Measurements from ENCODE around the gene RNF207. TPM values are rescaled to one million over a fixed set of nuclear protein-coding genes. Genes with fewer than 3 reads are reported as not detected.

Gene RNF207
- total and polyA plus RNA-seq, 2 donors = 3.0 to 18.8 TPM

- H3K4me3 ChIP-seq (ENCODE audit: low read length in 2 of 2) = no peak overlapping the region
- 69% methylated on average over 19 of the region's 19 CpGs for WGBS
- H3K27ac ChIP-seq (ENCODE audit: low read depth in 1 of 2, low read length in 1 of 2) = no peak overlapping the region
- no peaks in the 10 kb centered on the region for H3K4me1 ChIP-seq (ENCODE audit: control insufficient read depth in 2 of 2, insufficient read depth in 2 of 2, low read length in 2 of 2)
- no peaks in the 10 kb centered on the region for H3K36me3 ChIP-seq (ENCODE audit: control insufficient read depth in 2 of 2, insufficient read depth in 2 of 2, low read length in 1 of 2)
- no peaks in the 10 kb centered on the region for H3K9me3 ChIP-seq (ENCODE audit: control insufficient read depth in 2 of 2, insufficient read depth in 1 of 2, low read length in 1 of 2)
- no peak for DNase-seq (ENCODE audit: low read depth in 6 of 9, low spot score in 9 of 9)
- H3K27me3 ChIP-seq (ENCODE audit: control insufficient read depth in 2 of 2, insufficient read depth in 1 of 2, low read length in 1 of 2) = peaks cover 0 to 14% of the 10 kb centered on the region in 2 donors
Measured at GRCh38 chr1:6170742-6171201, 35.1 kb upstream of the RNF207 start.

- Histone ChIP-seq H3K36me3 (ENCODE audit: control insufficient read depth in 2 of 2, insufficient read depth in 2 of 2, low read length in 1 of 2) (no peaks in the 10 kb centered on the region), H3K4me3 (ENCODE audit: low read length in 2 of 2) (no peak overlapping the region), H3K9me3 (ENCODE audit: control insufficient read depth in 2 of 2, insufficient read depth in 1 of 2, low read length in 1 of 2) (no peaks in the 10 kb centered on the region), H3K27ac (ENCODE audit: low read depth in 1 of 2, low read length in 1 of 2) (no peak overlapping the region), H3K4me1 (ENCODE audit: control insufficient read depth in 2 of 2, insufficient read depth in 2 of 2, low read length in 2 of 2) (no peaks in the 10 kb centered on the region), H3K27me3 (ENCODE audit: control insufficient read depth in 2 of 2, insufficient read depth in 1 of 2, low read length in 1 of 2) (peaks cover under 1 to 21% of the 10 kb centered on the region in 2 donors)
- DNase-seq (ENCODE audit: low read depth in 6 of 9, low spot score in 9 of 9) = no peak
- WGBS = 57% methylated on average over 10 of the region's 10 CpGs
Measured at GRCh38 chr1:6171548-6172124, 34.3 kb upstream of the RNF207 start.

GRCh38 chr1:6172549-6172948, 33.4 kb upstream of the RNF207 start:
- no peaks in the 10 kb centered on the region for H3K36me3 ChIP-seq (ENCODE audit: control insufficient read depth in 2 of 2, insufficient read depth in 2 of 2, low read length in 1 of 2)
- H3K9me3 ChIP-seq (ENCODE audit: control insufficient read depth in 2 of 2, insufficient read depth in 1 of 2, low read length in 1 of 2) = no peaks in the 10 kb centered on the region
- no peaks in the 10 kb centered on the region for H3K4me1 ChIP-seq (ENCODE audit: control insufficient read depth in 2 of 2, insufficient read depth in 2 of 2, low read length in 2 of 2)
- H3K27me3 ChIP-seq (ENCODE audit: control insufficient read depth in 2 of 2, insufficient read depth in 1 of 2, low read length in 1 of 2) = peaks cover 5 to 30% of the 10 kb centered on the region in 2 donors
- H3K4me3 ChIP-seq (ENCODE audit: low read length in 2 of 2) = no peak overlapping the region
- 95% methylated on average over 10 of the region's 10 CpGs for WGBS
- H3K27ac ChIP-seq (ENCODE audit: low read depth in 1 of 2, low read length in 1 of 2) = no peak overlapping the region
- no peak for DNase-seq (ENCODE audit: low read depth in 6 of 9, low spot score in 9 of 9)

GRCh38 chr1:6174621-6175410, 31.1 kb upstream of the RNF207 start:
- WGBS = 89% methylated on average over 5 of the region's 5 CpGs
- no peaks in the 10 kb centered on the region for H3K36me3 ChIP-seq (ENCODE audit: control insufficient read depth in 2 of 2, insufficient read depth in 2 of 2, low read length in 1 of 2)
- no peak overlapping the region for H3K4me3 ChIP-seq (ENCODE audit: low read length in 2 of 2)
- no peaks in the 10 kb centered on the region for H3K9me3 ChIP-seq (ENCODE audit: control insufficient read depth in 2 of 2, insufficient read depth in 1 of 2, low read length in 1 of 2)
- no peak for DNase-seq (ENCODE audit: low read depth in 6 of 9, low spot score in 9 of 9)
- no peak overlapping the region for H3K27ac ChIP-seq (ENCODE audit: low read depth in 1 of 2, low read length in 1 of 2)
- no peaks in the 10 kb centered on the region for H3K4me1 ChIP-seq (ENCODE audit: control insufficient read depth in 2 of 2, insufficient read depth in 2 of 2, low read length in 2 of 2)
- peaks cover 27 to 43% of the 10 kb centered on the region in 2 donors for H3K27me3 ChIP-seq (ENCODE audit: control insufficient read depth in 2 of 2, insufficient read depth in 1 of 2, low read length in 1 of 2)

- WGBS = 90% methylated on average over 6 of the region's 6 CpGs
- DNase-seq (ENCODE audit: low read depth in 6 of 9, low spot score in 9 of 9) = no peak
- Histone ChIP-seq H3K4me3 (ENCODE audit: low read length in 2 of 2) (no peak overlapping the region), H3K36me3 (ENCODE audit: control insufficient read depth in 2 of 2, insufficient read depth in 2 of 2, low read length in 1 of 2) (no peaks in the 10 kb centered on the region), H3K4me1 (ENCODE audit: control insufficient read depth in 2 of 2, insufficient read depth in 2 of 2, low read length in 2 of 2) (peaks cover 0 to 3% of the 10 kb centered on the region in 2 donors), H3K9me3 (ENCODE audit: control insufficient read depth in 2 of 2, insufficient read depth in 1 of 2, low read length in 1 of 2) (no peaks in the 10 kb centered on the region), H3K27me3 (ENCODE audit: control insufficient read depth in 2 of 2, insufficient read depth in 1 of 2, low read length in 1 of 2) (peaks cover 33 to 46% of the 10 kb centered on the region in 2 donors), H3K27ac (ENCODE audit: low read depth in 1 of 2, low read length in 1 of 2) (no peak overlapping the region)
Measured at GRCh38 chr1:6175411-6175828, 30.5 kb upstream of the RNF207 start.

- no peak for DNase-seq (ENCODE audit: low read depth in 6 of 9, low spot score in 9 of 9)
- H3K27me3 ChIP-seq (ENCODE audit: control insufficient read depth in 2 of 2, insufficient read depth in 1 of 2, low read length in 1 of 2) = peaks cover 45 to 54% of the 10 kb centered on the region in 2 donors
- WGBS = 90% methylated on average over 5 of the region's 5 CpGs
Measured at GRCh38 chr1:6176779-6177178, 29.1 kb upstream of the RNF207 start.

GRCh38 chr1:6177681-6178380, 28.1 kb upstream of the RNF207 start:
- Histone ChIP-seq H3K36me3 (ENCODE audit: control insufficient read depth in 2 of 2, insufficient read depth in 2 of 2, low read length in 1 of 2) (no peaks in the 10 kb centered on the region), H3K27me3 (ENCODE audit: control insufficient read depth in 2 of 2, insufficient read depth in 1 of 2, low read length in 1 of 2) (peaks cover 50 to 62% of the 10 kb centered on the region in 2 donors), H3K9me3 (ENCODE audit: control insufficient read depth in 2 of 2, insufficient read depth in 1 of 2, low read length in 1 of 2) (no peaks in the 10 kb centered on the region), H3K27ac (ENCODE audit: low read depth in 1 of 2, low read length in 1 of 2) (no peak overlapping the region), H3K4me1 (ENCODE audit: control insufficient read depth in 2 of 2, insufficient read depth in 2 of 2, low read length in 2 of 2) (peaks cover 4% of the 10 kb centered on the region in 2 donors), H3K4me3 (ENCODE audit: low read length in 2 of 2) (no peak overlapping the region)
- WGBS = 89% methylated on average over 18 of the region's 18 CpGs
- DNase-seq (ENCODE audit: low read depth in 6 of 9, low spot score in 9 of 9) = no peak

More at GRCh38 chr1:6176779-6177178, 29.1 kb upstream of the RNF207 start:
- Histone ChIP-seq H3K4me1 (ENCODE audit: control insufficient read depth in 2 of 2, insufficient read depth in 2 of 2, low read length in 2 of 2) (peaks cover 4% of the 10 kb centered on the region in 2 donors), H3K36me3 (ENCODE audit: control insufficient read depth in 2 of 2, insufficient read depth in 2 of 2, low read length in 1 of 2) (no peaks in the 10 kb centered on the region), H3K9me3 (ENCODE audit: control insufficient read depth in 2 of 2, insufficient read depth in 1 of 2, low read length in 1 of 2) (no peaks in the 10 kb centered on the region), H3K4me3 (ENCODE audit: low read length in 2 of 2) (no peak overlapping the region), H3K27ac (ENCODE audit: low read depth in 1 of 2, low read length in 1 of 2) (no peak overlapping the region)

GRCh38 chr1:6178751-6179563, 27.0 kb upstream of the RNF207 start:
- H3K9me3 ChIP-seq (ENCODE audit: control insufficient read depth in 2 of 2, insufficient read depth in 1 of 2, low read length in 1 of 2) = no peaks in the 10 kb centered on the region
- no peaks in the 10 kb centered on the region for H3K36me3 ChIP-seq (ENCODE audit: control insufficient read depth in 2 of 2, insufficient read depth in 2 of 2, low read length in 1 of 2)
- H3K27ac ChIP-seq (ENCODE audit: low read depth in 1 of 2, low read length in 1 of 2) = no peak overlapping the region
- 8% methylated on average over 51 of the region's 51 CpGs for WGBS
- peaks cover 4% of the 10 kb centered on the region in 2 donors for H3K4me1 ChIP-seq (ENCODE audit: control insufficient read depth in 2 of 2, insufficient read depth in 2 of 2, low read length in 2 of 2)
- H3K4me3 ChIP-seq (ENCODE audit: low read length in 2 of 2) = no peak overlapping the region
- DNase-seq (ENCODE audit: low read depth in 6 of 9, low spot score in 9 of 9) = no peak
- H3K27me3 ChIP-seq (ENCODE audit: control insufficient read depth in 2 of 2, insufficient read depth in 1 of 2, low read length in 1 of 2) = peaks cover 50 to 65% of the 10 kb centered on the region in 2 donors
